HG02759 (cell line): Measurements from ENCODE around the gene HOXC9.

ENCODE experiments used
- ATAC-seq: cut with Tn5 transposase; IDR thresholded peaks from one replicate; pipeline ENCODE4 v1.9.1; 2021; ENCODE audit warnings: mild to moderate bottlenecking, moderate library complexity; ENCODE audit not compliant: unreplicated experiment

Gene HOXC9

DNA sequence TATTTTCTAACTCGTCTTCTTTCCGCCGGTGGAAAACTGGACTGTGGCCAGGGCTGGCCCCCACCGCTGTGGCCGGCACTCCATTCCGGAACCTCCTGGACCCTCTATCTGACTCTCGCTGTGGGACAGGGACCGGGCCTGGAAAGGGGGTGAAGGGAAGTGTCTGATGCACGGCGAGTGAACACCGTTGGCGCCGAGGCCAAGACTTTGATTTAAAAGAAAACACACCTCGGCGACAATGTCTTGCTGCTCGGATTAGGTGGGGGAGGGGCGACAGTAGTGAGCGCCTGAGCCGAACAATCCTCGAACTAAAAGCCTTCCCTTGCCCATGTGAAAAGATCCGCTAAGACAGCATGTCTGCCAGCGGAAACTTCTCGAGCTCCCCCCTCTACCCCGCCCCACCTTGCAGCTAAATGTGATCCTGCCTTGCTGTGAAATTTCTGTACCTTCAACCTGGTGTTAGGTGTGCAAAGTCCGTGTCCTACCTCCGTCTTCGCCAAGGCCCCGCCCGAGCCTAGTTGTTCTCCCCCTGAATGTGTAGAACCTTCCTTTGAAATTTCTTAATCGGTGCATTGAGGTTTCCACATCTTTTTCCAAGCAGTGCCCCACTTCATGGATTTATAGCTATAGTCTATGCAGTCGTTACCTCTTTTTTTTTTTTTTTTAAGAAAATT lies 24.3 kb upstream of the HOXC9 start:
- no peak for ATAC-seq

DNA sequence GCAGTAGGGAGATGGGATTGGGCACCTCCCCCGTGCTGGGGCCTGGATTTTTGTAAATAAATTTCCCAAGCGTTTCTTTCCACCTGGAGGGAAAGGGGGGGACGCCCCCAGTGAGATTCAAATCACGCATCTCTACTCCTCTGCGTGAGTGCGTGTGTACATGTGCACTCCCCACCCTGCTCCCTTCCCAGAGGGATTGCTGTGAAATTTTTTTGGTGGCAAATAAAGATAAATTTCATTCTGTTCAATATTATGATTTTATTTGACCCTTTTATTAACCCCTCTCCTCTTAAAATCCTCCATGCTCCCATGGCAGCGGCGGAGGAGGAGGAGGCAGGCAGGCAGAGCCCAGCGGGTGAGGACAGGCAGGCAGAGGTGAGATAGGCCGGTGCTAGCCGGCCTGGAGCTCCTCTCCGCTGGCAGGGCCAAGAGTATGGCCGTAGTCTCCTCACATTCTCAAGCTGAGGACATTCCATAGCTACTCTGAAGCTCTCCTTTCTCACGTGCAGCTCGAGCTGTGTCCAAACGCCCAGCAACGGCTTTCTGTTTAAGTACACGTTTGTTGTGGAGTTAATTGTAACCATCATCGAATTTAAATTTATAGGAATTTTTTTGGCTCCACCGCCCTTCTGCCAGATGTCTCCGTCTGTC lies 23.7 kb upstream of the HOXC9 start:
- ATAC-seq = no peak

DNA sequence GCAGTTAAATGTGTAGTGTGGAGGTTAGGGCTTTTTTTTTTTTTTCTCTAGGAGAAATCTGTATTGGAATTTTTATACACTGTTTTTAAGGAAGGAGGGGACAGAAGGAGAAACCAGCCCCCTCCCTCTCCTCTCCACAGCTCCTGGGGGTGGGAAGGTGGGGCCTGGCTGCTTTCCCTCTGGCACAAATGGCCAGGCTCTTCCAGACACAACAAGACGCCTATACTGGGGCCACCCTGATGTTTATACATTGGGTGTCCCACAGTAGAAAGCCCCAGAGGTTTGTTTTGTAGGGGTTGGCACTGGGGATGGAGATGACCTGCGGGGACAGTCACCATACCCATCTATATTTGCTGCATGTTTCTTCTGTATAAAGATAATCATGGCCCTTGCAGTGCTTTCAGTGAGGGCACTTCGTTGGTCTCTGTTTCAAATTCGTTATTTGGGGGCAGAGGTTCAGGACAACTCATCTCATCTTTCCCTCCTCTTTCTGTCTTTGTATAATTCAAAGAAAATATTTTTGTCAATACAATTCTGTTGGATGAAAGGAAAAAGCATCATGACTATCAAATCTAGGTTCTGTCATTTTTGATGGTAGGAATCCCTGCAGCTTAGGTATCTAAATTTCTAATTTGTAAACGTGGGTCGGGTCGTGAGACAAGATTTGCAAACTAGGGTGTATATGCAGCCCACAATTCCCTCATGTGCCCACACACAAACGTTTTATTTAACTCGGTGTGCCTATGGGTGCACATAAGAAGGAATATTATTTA lies 23.0 kb upstream of the HOXC9 start:
- no peak for ATAC-seq

DNA sequence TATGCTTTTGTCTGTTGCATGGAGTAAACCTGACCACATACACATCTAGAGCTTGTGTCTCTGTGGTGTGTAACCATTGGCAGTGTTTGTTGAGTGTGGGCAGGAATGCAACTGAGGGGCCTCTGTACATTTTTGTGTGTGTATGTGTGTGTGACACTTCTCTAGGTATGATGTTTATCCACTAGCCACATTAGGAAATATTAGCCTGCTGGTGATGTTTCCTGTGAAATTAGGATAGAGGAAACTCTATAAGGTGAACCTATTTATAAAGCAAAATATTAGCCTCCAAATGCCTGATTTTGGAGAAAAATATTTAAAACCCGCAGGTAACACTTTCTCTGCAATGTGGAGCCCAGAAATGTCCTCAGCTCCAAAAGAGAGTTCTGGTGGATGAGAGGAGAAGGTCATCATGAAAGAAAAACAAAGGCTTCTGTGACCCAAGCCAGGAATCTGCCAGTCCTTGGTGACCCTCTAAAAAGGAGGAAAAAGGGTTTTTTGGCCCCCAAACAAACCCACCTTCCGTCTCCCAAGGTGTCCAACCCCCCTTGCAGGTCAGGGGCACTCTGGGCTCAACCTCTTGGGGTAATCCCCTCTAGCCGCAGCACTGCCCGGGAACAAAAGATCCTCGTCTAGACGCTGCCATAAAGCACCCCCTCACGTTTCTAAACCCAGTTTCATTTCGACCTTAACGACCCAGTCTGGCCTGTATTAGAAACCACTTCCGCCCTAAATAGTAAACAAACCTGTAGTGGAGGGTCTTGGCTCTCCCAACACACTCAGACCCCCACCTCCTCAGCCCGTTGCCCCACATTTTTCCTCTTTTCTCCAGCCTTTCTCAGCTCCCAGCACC lies 22.1 kb upstream of the HOXC9 start:
- ATAC-seq = no peak

DNA sequence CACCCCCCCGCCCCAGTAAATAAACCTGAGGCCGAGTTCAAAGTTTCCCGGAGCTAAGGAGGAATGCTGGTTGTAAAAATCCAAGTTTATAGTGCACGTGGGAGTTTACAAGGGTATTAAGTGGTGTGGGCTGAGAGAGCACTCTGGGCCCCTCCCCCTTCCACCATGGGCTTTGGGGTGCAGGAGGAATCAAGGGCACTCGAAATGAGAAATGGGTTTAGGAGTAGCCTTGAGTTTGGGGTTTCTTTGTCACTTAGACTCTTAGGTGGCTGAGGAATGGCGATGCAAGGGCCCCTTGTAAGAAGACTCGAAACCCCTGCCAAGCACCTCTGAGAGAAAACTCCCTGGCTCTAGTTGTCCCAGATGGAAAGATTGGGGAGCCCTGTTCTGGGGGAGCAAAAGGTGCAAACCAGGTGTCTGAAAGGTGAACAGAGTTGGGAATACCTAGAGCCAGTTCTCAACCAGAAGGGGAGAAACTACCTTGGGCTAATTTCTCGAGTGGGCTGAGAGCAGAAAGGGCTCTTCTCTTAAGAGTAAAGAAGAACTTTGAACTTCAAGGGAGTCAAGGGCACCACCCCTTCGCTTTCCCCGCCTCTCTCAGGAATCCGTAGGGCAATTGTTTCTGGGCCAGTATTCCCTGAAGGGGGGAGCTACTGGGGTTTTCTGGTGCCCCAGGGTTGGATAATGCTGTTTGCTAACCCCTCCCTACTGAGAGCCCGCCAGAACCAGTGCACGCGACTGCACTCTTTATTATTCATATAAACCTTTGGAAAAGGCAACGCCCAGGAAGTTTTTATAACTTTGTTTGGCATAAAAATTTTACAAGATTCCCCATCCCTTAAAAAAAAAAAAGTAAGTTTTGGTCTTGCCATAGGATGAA lies 21.2 kb upstream of the HOXC9 start:
- ATAC-seq = no peak

DNA sequence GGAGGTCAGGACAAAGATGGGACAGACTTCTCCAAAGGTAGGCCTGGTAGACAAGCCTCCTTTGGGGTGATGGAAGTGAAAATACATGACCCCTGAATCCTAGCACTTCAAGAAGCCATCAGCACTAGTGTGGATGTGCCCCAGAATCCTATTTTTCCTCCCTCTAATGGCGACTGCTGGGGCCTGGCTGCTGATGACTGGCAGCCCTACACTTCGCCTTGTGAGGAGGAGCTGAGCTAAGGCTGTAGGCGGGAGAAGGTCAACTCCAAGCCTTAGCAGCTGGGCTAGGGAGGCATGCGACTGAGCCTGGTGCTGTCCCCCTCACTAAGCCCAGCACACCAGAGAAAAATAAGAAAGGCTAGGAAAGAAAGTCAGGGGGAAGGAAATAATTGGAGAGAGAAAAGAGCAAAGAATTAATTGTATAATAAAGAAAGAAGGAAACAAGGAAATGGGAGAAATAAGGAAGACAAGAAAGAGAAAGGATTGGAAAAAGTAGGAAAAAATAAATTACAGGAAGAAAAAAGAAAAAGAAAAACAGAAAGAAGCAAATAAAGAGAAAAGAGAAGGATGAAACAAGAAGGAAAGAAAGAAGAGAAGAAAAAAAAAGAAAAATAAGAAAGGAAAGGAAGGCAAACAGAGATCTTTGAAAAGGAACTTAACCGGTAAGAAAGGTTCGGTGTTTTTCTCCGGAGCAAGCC lies 19.7 kb upstream of the HOXC9 start:
- no peak for ATAC-seq

DNA sequence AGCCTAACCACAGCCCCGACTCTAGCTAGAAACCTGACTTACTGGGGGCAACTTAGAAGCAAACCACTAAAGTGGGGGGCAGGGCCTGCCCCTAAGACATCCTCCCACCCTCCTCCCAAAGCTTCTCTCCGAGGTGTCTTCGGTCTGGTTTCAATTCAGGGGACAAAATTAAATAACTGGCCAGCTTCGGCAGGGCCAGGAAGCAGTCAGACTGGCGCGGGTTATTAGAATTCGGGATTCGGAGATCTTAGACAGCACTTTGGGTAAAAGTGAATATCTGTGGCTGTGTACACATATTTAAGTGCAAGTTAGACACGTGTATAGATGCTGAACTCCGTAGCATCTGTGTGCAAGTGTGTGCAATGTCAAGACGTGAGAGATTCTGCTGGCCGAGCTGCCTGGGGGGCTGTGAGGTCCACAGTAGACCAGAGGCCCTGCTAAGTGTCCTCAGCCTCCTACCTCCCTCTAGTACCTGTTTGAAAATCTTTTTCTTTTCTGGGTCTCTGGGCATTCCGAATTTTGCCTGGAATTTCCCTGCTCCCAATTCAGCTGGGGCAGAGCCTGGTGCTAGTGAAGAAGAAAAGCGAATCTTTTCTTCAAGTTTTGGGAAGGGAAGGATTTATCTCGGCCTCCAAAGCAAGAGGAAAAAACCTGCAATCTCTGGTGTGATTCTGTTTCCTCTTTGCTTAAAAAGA lies 19.0 kb upstream of the HOXC9 start:
- no peak for ATAC-seq

DNA sequence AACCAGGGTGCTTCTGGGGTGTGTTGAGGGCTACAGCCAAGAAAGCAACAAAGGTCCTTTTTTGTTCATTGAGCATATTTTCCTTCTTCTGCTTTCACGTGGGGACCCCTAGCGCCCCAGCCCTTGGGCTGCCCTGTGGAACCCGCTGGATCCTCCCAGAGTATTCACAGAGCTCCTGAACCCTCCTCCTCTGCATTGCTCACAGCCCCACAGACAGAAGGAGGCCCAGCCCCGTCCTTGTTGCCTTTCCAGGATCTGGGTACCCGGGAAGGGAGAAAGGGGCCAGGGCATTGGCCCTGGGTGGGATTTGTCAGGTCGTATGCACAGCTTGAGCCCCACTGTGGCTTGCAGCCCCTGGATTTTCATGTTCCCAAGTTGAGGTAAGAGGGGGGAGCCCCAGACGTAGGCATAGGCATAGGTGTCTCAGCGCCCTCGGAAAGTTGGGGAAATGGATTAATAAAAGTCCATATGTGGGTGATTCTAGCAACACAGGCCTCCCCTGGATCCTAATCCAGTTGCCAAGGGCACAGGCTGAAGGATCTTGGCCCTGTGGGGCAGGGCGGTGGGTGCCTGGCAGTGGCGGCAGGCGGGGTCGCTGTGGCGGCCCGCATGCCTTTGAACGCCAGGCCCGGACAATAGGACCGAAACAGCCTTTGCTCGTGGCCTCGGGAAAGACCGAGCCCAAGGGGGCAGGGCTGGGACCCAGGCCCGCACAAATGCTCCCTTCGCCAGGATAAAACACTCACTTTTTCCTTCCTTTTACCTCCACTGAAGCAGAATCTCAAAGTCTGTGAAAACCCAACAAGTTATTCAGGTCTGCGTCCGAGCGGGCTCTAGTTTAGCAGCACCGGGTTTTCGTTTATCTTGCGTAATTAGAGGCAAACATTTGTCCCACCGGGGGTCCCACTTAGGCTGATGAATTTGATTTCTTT lies 18.1 kb upstream of the HOXC9 start:
- ATAC-seq = no peak

DNA sequence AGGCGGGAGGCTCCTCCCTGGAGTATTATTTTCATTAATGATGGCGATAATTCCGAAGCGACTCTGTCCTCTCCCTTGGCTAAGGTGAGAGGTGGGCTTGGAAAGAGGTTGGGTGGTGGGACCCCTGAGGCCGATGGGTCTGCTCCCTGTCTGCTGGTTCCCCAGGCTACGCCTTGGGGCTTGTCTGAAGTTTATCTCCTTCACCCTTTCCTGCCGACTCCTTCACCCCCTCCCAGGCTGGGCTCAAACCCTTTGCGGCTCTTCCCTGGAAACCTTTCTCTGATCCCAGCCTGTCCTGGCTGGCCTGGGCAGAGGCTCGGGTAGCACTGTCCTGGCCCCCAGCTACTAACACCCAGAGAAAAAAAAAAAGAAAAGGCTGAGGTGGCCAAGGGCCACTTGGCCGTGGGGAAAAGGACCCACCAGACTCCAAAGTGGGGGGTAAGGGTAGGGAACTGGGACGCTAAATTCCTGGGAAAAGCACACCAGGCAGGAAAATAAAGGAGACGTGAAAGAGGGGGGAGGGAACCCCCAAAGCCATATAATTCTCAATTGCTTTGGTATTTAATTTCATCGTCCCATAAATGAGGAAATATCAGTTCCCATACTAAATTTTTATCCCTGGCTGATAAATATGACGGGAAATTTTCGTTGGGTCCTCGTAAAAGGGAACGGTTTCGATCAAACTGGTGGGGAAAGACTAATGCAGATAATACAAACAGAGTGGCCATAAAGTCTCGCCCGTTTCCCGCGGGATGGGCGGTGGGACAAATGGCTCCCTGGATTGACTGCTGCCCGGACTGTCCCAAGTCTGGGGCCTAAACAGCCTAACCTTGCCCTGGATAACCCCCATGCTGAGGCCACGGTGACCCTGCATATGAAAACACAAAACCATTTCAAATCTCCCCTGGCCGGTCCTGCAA lies 17.1 kb upstream of the HOXC9 start:
- no peak for ATAC-seq

DNA sequence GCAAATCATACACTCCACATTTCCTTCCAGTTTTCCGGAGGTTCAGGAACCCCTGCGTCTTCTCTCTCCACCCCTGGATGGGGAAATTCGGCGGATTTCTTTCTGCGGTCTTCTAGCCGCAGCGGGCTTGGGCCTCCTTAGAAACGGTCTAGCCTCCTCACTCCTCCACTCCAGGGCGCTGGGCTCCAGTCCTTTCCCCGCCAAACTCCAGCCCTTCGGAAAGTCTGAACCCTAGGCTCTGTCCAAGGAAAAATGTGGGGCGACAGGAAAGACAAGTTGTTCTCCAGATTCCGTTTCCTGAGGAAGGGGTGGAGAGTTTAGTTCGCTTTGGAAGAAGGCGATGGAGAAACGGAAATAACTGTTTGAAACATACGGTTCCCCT lies 16.4 kb upstream of the HOXC9 start:
- ATAC-seq = no peak

DNA sequence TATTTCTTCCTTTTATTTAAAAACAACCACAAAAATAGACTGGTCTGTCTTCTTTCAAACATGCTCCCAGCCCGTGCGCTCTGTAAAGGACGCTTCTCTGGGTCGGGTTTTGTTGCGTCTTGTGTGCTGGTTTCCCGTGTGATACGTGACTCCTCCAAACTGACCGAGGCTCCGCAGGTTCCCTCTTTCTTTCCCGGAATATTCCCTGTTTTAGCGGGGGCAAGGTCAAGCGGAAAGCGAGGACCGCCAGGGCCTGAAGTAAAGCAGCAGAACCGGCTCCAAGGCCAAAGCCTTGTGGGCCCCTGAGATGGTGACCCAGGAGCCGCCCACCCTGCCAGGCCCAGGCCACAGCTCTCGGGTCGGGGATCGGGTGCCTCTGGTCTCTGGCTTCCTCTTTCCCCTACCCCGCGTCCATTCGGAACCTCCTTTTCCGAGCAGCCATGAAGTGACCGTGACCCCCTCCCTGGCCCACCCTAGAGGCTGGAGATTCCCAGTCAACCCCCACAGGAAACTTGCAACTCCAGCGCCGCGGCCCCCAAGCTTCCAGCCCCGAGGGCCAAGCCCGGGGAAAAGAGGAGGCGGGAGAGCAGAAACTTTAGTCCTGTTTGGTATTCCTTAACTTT lies 15.9 kb upstream of the HOXC9 start:
- ATAC-seq = no peak

DNA sequence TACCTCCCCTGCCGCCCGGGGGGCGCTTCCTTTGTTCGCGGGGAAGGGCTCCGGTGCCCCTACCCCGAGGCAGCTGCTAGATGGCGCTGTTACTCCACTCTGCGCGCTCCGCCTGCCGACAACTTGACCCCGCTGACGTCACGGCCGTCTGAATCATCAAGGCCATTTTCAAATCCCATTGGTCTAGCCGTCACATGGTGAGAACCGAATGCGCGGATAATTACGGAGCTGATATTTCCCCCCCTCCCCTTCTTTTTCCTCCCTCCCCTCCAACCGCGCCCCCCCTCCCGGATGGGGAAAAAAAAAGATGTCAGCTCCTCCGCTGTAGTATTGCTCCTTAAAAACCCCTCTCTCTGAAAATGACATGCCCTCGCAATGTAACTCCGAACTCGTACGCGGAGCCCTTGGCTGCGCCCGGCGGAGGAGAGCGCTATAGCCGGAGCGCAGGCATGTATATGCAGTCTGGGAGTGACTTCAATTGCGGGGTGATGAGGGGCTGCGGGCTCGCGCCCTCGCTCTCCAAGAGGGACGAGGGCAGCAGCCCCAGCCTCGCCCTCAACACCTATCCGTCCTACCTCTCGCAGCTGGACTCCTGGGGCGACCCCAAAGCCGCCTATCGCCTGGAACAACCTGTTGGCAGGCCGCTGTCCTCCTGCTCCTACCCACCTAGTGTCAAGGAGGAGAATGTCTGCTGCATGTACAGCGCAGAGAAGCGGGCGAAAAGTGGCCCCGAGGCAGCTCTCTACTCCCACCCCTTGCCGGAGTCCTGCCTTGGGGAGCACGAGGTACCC lies 14.9 kb upstream of the HOXC9 start, which contains the start of gene HOXC10:
TSS of gene HOXC10 (plus strand) at position 246 of the 791 bp plus-strand sequence. CDS start at position 360, 114 bp downstream.
- ATAC-seq = no peak

DNA sequence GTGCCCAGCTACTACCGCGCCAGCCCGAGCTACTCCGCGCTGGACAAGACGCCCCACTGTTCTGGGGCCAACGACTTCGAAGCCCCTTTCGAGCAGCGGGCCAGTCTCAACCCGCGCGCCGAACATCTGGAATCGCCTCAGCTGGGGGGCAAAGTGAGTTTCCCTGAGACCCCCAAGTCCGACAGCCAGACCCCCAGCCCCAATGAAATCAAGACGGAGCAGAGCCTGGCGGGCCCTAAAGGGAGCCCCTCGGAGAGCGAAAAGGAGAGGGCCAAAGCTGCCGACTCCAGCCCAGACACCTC lies 14.3 kb upstream of the HOXC9 start:
- no peak for ATAC-seq

DNA sequence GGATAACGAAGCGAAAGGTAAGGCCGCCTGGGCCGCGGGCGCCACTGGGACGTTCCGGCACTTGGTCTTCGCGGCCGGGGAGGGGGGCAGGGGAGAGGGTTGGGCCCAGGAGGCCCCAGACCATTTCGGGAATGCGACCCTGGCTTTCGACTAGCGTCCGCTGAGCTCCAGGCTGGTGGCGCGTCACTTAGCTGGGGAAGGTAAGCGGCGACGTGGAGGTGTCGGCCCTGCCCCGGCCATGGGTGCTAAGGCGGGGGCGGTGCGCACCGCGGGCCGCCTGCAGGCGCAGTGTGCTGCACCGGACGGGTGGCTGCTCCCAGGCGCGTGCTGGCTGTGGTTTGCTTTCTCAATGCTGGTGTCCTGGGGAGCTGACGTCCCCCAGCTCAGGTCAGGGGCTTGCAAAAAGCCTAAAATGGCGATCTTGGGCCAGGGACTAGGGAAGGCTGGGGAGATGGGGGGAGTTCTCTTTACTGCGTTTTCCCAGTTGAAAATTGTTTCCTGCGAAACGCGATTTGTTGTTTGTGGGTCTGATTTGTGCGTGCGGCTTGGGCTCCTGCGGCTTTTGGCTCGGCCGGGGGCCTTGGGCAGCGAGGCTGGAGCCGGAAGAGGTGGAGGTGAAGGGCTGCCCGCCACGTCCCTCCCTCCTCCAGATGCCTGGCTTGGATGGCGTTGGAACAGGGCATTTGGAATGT lies 13.8 kb upstream of the HOXC9 start:
- ATAC-seq = no peak
